Measurements from ENCODE around the gene OPN1MW3. TPM values are rescaled to one million over a fixed set of nuclear protein-coding genes. Genes with fewer than 3 reads are reported as not detected.

Gene OPN1MW3
- total RNA-seq, 1 donor from 2014 or later: not detected

DNA sequence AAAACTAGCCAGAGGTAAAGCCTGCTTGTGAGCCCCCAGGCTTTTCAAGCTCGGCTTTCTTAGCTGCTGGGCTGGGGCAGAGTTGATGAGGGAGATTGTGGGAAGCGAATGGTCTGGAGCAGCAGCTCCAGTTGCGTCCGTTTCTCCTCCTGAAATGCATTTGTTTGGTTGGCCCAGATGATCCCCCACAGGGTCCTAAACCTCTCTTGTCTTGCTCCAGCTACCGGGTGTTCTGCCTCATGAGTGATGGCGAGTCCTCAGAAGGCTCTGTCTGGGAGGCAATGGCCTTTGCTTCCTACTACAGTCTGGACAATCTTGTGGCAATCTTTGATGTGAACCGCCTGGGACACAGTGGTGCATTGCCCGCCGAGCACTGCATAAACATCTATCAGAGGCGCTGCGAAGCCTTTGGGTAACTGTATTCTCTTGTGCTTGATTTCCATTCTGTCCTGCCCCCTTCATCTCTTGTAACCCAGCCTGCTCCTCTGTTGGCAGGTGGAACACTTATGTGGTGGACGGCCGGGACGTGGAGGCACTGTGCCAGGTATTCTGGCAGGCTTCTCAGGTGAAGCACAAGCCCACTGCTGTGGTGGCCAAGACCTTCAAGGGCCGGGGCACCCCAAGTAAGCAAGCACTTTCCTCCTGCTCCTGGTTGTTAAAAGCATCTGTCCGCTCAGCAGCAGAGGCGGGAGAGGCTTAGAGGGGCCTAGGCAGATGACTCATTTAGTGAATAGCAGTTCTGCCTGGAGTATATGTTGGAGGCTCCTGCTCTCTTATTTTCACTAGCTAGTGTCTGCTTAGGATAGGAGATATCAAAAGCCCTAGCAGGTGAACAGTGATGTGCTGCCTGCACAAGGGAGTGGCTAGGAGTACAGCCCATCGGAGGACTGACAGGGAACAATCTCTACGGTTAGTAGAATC, 53.5 kb downstream of the OPN1MW3 start:
- no peaks in the 10 kb centered on the region for H3K27me3 ChIP-seq
- DNase-seq (ENCODE audit: extremely low spot score in 2 of 2): no peak
- H3K4me1 ChIP-seq: no peaks in the 10 kb centered on the region
- H3K27ac ChIP-seq: no peak overlapping the region
- no peaks in the 10 kb centered on the region for H3K36me3 ChIP-seq
- H3K9me3 ChIP-seq: no peaks in the 10 kb centered on the region
- TF ChIP-seq, protein P1, sequence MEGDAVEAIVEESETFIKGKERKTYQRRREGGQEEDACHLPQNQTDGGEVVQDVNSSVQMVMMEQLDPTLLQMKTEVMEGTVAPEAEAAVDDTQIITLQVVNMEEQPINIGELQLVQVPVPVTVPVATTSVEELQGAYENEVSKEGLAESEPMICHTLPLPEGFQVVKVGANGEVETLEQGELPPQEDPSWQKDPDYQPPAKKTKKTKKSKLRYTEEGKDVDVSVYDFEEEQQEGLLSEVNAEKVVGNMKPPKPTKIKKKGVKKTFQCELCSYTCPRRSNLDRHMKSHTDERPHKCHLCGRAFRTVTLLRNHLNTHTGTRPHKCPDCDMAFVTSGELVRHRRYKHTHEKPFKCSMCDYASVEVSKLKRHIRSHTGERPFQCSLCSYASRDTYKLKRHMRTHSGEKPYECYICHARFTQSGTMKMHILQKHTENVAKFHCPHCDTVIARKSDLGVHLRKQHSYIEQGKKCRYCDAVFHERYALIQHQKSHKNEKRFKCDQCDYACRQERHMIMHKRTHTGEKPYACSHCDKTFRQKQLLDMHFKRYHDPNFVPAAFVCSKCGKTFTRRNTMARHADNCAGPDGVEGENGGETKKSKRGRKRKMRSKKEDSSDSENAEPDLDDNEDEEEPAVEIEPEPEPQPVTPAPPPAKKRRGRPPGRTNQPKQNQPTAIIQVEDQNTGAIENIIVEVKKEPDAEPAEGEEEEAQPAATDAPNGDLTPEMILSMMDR (IDR thresholded peaks at IDR 0.05): no peak
- no peak for TF ChIP-seq POLR2A (IDR thresholded peaks at IDR 0.05)
- TF ChIP-seq POLR2AphosphoS5 (IDR thresholded peaks at IDR 0.05; ENCODE audit: insufficient read depth in 1 of 2, low read depth in 1 of 2): no peak
- H3K4me3 ChIP-seq: no peak overlapping the region
- intact Hi-C loops (cut with DNase I): no loop called here

DNA sequence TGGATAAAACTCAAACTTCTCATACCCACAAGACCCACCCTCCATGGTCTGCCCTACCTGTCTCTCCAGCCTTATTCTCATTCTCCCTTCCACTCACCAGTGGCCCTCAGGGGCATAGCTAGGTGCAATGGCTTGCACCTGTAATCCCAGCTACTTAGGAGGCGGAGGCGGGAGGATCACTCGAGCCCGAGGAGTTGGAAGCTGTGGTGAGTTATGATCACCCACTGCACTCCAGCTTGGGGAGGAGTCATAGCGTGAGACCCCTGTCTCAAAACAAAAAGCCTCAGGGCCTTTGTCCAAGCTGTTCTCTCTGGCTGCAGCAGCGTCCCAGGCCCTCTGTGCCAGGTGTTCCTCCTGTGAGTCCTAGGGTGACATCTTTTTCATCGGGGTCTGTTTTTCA, 54.7 kb downstream of the OPN1MW3 start:
- no peak for DNase-seq (ENCODE audit: extremely low spot score in 2 of 2)
- no peak overlapping the region for H3K27ac ChIP-seq
- no peaks in the 10 kb centered on the region for H3K9me3 ChIP-seq
- TF ChIP-seq POLR2AphosphoS5 (IDR thresholded peaks at IDR 0.05; ENCODE audit: insufficient read depth in 1 of 2, low read depth in 1 of 2) (no peak), POLR2A (IDR thresholded peaks at IDR 0.05) (no peak)
- TF ChIP-seq, protein P1 (IDR thresholded peaks at IDR 0.05): no peak
- H3K4me1 ChIP-seq: no peaks in the 10 kb centered on the region
- H3K4me3 ChIP-seq: no peak overlapping the region
- no peaks in the 10 kb centered on the region for H3K27me3 ChIP-seq
- intact Hi-C loops (cut with DNase I): no loop called here
- H3K36me3 ChIP-seq: no peaks in the 10 kb centered on the region

DNA sequence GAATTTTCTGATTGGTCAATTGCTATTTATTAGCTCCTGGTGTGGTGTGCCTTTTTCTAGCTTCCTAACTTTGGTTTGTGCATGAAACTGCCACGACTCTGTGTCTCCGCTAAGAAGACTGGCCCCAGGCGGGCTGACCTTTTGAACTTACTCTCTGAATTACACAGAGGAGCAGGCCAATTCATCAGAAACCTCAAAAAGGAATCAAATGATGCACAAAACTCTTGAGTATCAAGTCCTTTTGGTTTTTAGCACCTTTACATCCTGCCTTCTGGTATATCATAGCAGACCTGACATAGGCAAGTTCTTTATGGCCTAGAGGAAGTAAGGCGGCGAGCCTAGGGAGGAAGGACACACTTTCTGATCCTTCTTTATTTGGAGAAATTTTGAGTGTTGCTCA, 55.8 kb downstream of the OPN1MW3 start:
- DNase-seq (ENCODE audit: extremely low spot score in 2 of 2): no peak
- H3K4me3 ChIP-seq: no peak overlapping the region
- no peaks in the 10 kb centered on the region for H3K27me3 ChIP-seq
- no peak for TF ChIP-seq POLR2AphosphoS5 (IDR thresholded peaks at IDR 0.05; ENCODE audit: insufficient read depth in 1 of 2, low read depth in 1 of 2)
- TF ChIP-seq, protein P1 (IDR thresholded peaks at IDR 0.05): no peak
- no peak for TF ChIP-seq POLR2A (IDR thresholded peaks at IDR 0.05)
- H3K36me3 ChIP-seq: no peaks in the 10 kb centered on the region
- no peak overlapping the region for H3K27ac ChIP-seq
- intact Hi-C loops (cut with DNase I): no loop called here
- H3K9me3 ChIP-seq: no peaks in the 10 kb centered on the region
- no peaks in the 10 kb centered on the region for H3K4me1 ChIP-seq

DNA sequence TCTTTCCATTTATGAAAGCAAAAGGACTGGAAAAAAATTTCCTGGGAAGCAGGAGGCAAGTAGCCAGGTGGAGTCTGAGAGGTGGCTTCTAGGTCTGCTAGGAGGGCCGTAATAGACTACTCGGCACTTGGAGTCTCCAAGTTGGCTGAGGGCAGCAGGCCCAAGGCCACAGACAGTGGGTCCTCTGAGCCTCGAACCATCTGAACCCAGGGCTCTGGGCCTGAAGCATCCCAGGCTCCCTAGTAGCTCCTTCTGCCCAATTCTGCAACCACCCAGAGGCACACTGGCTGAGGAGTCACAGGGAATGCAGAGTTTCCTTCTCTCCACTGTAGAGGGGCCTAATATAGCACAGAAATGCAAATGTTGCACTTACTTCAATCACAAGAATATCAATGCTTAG, 58.0 kb downstream of the OPN1MW3 start:
- Histone ChIP-seq H3K9me3 (no peaks in the 10 kb centered on the region), H3K4me3 (no peak overlapping the region), H3K27ac (no peak overlapping the region), H3K27me3 (no peaks in the 10 kb centered on the region), H3K36me3 (no peaks in the 10 kb centered on the region), H3K4me1 (no peaks in the 10 kb centered on the region)
- no peak for DNase-seq (ENCODE audit: extremely low spot score in 2 of 2)
- TF ChIP-seq POLR2AphosphoS5 (IDR thresholded peaks at IDR 0.05; ENCODE audit: insufficient read depth in 1 of 2, low read depth in 1 of 2) (no peak), POLR2A (IDR thresholded peaks at IDR 0.05) (no peak)
- TF ChIP-seq, protein P1 (IDR thresholded peaks at IDR 0.05): no peak
- intact Hi-C loops (cut with DNase I): no loop called here

- no peak overlapping the region for H3K27ac ChIP-seq
- H3K4me3 ChIP-seq: no peak overlapping the region
- no peaks in the 10 kb centered on the region for H3K27me3 ChIP-seq
- DNase-seq (ENCODE audit: extremely low spot score in 2 of 2): no peak
- H3K9me3 ChIP-seq: no peaks in the 10 kb centered on the region
- TF ChIP-seq, protein P1 (IDR thresholded peaks at IDR 0.05): peak in 1 of 3 experiments; percentile 39
- no peak for TF ChIP-seq POLR2AphosphoS5 (IDR thresholded peaks at IDR 0.05; ENCODE audit: insufficient read depth in 1 of 2, low read depth in 1 of 2)
- H3K36me3 ChIP-seq: no peaks in the 10 kb centered on the region
- H3K4me1 ChIP-seq: no peaks in the 10 kb centered on the region
- intact Hi-C loops (cut with DNase I): no loop called here
Measured at GRCh38 chrX:154317391-154317995, 60.1 kb downstream of the OPN1MW3 start.
